GM11168 (cell line): ENCODE measurements around the gene VPS52.

Experiments used
- in situ Hi-C: fragments of 300-500 bp; cut with MboI; formaldehyde crosslinking; loops from one replicate; pipeline ENCODE4 v1.12.0; 2022; ENCODE audit warnings: low sequenced_read_pairs; ENCODE audit not compliant: unreplicated experiment

The VPS52 gene

GRCh38 chr6:33201935-33202334, 69.7 kb downstream of the VPS52 start:
- in situ Hi-C loops, result no loop called here

GRCh38 chr6:33201147-33201545, 70.5 kb downstream of the VPS52 start:
- in situ Hi-C loops, result no loop called here
